HG02588 (cell line): ENCODE data around the gene CCL16.
"Not testable (repeated sequence)": the region's sequence is repeated elsewhere in the genome, so short reads cannot be mapped to it uniquely, and the experiment has no call there.

Experiments
- ATAC-seq: cut with Tn5 transposase; IDR thresholded peaks from one replicate; pipeline ENCODE4 v1.9.1; 2021; ENCODE audit warnings: mild to moderate bottlenecking, moderate library complexity; ENCODE audit not compliant: unreplicated experiment

Gene CCL16

GRCh38 chr17:35981246-35981645 lies at the start of gene CCL16:
CCL16 (minus strand) TSS chr17:35981497; CDS start chr17:35981420, 77 bp downstream.
- ATAC-seq = no peak

- no peak for ATAC-seq
Observed at GRCh38 chr17:36030956-36031355, 49.7 kb upstream of the CCL16 start.

GRCh38 chr17:36027761-36028160 lies 46.5 kb upstream of the CCL16 start:
- ATAC-seq = no peak

- no peak for ATAC-seq
Observed at GRCh38 chr17:36024106-36024869, 43.0 kb upstream of the CCL16 start.

- no peak for ATAC-seq
Observed at GRCh38 chr17:36019423-36019822, 38.1 kb upstream of the CCL16 start.

- no peak for ATAC-seq
Observed at GRCh38 chr17:36017799-36018198, 36.5 kb upstream of the CCL16 start, which contains the start of gene CCL23. CCL23 (minus strand) TSS chr17:36017972; CDS start chr17:36017897, 75 bp downstream.

GRCh38 chr17:36016555-36016954 lies 35.3 kb upstream of the CCL16 start:
- ATAC-seq = no peak

- not testable (repeated sequence) for ATAC-seq
Observed at GRCh38 chr17:36015895-36016294, 34.6 kb upstream of the CCL16 start.

- no peak for ATAC-seq
Observed at GRCh38 chr17:36014946-36015345, 33.6 kb upstream of the CCL16 start.

- ATAC-seq = no peak
Observed at GRCh38 chr17:36011201-36011600, 29.9 kb upstream of the CCL16 start.

- no peak for ATAC-seq
Observed at GRCh38 chr17:36008998-36009665, 27.8 kb upstream of the CCL16 start.

GRCh38 chr17:36004594-36005108 lies 23.4 kb upstream of the CCL16 start:
- ATAC-seq = no peak

GRCh38 chr17:36002631-36003030 lies 21.3 kb upstream of the CCL16 start:
- ATAC-seq = no peak

- no peak for ATAC-seq
Observed at GRCh38 chr17:36001862-36002603, 20.7 kb upstream of the CCL16 start.

GRCh38 chr17:36001110-36001771 lies 19.9 kb upstream of the CCL16 start, which contains the start of gene CCL15:
CCL15 (minus strand) TSS chr17:36001553; CDS start chr17:36001492, 61 bp downstream.
- ATAC-seq = no peak

- no peak for ATAC-seq
Observed at GRCh38 chr17:36000732-36001109, 19.4 kb upstream of the CCL16 start.

- ATAC-seq = no peak
Observed at GRCh38 chr17:35998756-35999155, 17.5 kb upstream of the CCL16 start.

- no peak for ATAC-seq
Observed at GRCh38 chr17:35998018-35998545, 16.8 kb upstream of the CCL16 start.

- ATAC-seq = not testable (repeated sequence)
Observed at GRCh38 chr17:35995346-35995745, 14.0 kb upstream of the CCL16 start.

- no peak for ATAC-seq
Observed at GRCh38 chr17:35991075-35991474, 9.8 kb upstream of the CCL16 start.
